OCI-LY7 (cell line): Measurements from ENCODE around the gene ANKZF1. TPM values are rescaled to one million over a fixed set of nuclear protein-coding genes. Genes with fewer than 3 reads are reported as not detected.

Experiments used
- BruUV-seq: library from RNA; stranded (reverse); fragments of 400-500 nt; replicated peaks from 2 replicates; lab custom pipeline; 2021; lab: Mats Ljungman, UMichigan
- CTCF ChIA-PET: fragments of 300-600 bp; sonication (Branson Sonifier 250); formaldehyde crosslinking; loops from one replicate; lab custom pipeline; 2022; ENCODE audit warnings: antibody characterized with exemption; ENCODE audit not compliant: unreplicated experiment; lab: Charles Lee
- POLR2A ChIA-PET: fragments of 300-600 bp; sonication (Branson Sonifier 250); formaldehyde crosslinking; loops from one replicate; lab custom pipeline; 2022; ENCODE audit warnings: antibody characterized with exemption; lab: Charles Lee
- DNase-seq: peaks from one replicate; pipeline ENCODE4 v3.0.0-alpha.2; 2015; ENCODE audit warnings: low spot score
- H2AFZ ChIP-seq: fragments of 200-600 bp; sonication (generic), shearing (Covaris generic); 2 replicates; pipeline ENCODE4 v1.6.1; 2014; ENCODE audit warnings: mild to moderate bottlenecking, antibody characterized with exemption, low read length, moderate library complexity
- H3K27ac ChIP-seq: fragments of 200-600 bp; sonication (generic); 2 replicates; pipeline ENCODE4 v1.5.1; 2014; ENCODE audit warnings: mixed run types, low read depth, mild to moderate bottlenecking, moderate library complexity, low read length, inconsistent platforms; ENCODE audit not compliant: poor library complexity, severe bottlenecking
- H3K36me3 ChIP-seq: fragments of 200-600 bp; sonication (generic); 2 replicates; pipeline ENCODE4 v1.6.1; 2014; ENCODE audit warnings: mild to moderate bottlenecking, antibody characterized with exemption, low read length, moderate library complexity, mixed read lengths; ENCODE audit not compliant: insufficient read depth
- H3K4me1 ChIP-seq: fragments of 200-600 bp; sonication (generic); 2 replicates; pipeline ENCODE4 v1.5.1; 2014; ENCODE audit warnings: mild to moderate bottlenecking, low read length; ENCODE audit not compliant: insufficient read depth, poor library complexity, severe bottlenecking
- H3K4me2 ChIP-seq: fragments of 200-600 bp; sonication (generic); 2 replicates; pipeline ENCODE4 v1.6.1; 2014; ENCODE audit warnings: mild to moderate bottlenecking, low read length
- H3K4me3 ChIP-seq: fragments of 200-600 bp; sonication (generic); 2 replicates; pipeline ENCODE4 v1.5.1; 2014; ENCODE audit warnings: mild to moderate bottlenecking, low read depth, low read length; ENCODE audit not compliant: poor library complexity, severe bottlenecking
- H3K79me2 ChIP-seq: fragments of 200-600 bp; sonication (generic); 2 replicates; pipeline ENCODE4 v1.6.1; 2016; ENCODE audit warnings: low read depth, mild to moderate bottlenecking, low read length, moderate library complexity, mixed read lengths; ENCODE audit not compliant: insufficient read depth
- H3K9me2 ChIP-seq: fragments of 200-600 bp; sonication (generic); 2 replicates; pipeline ENCODE4 v1.6.1; 2016; ENCODE audit warnings: mild to moderate bottlenecking, low read length, mixed read lengths; ENCODE audit not compliant: insufficient read depth
- H3K9me3 ChIP-seq: fragments of 200-600 bp; sonication (generic); 2 replicates; pipeline ENCODE4 v1.6.1; 2014; ENCODE audit warnings: mild to moderate bottlenecking, mixed run types, low read length, mixed read lengths
- H4K20me1 ChIP-seq: fragments of 200-600 bp; sonication (generic); 2 replicates; pipeline ENCODE4 v1.6.1; 2014; ENCODE audit warnings: mild to moderate bottlenecking, antibody characterized with exemption, low read length, moderate library complexity, mixed read lengths; ENCODE audit not compliant: insufficient read depth
- CTCF ChIP-seq: fragments of 200-600 bp; sonication (generic); conservative IDR thresholded peaks from 2 replicates; pipeline ENCODE4 v1.5.1; 2014; ENCODE audit warnings: mild to moderate bottlenecking, antibody characterized with exemption, low read length, moderate library complexity, mixed read lengths
- EZH2phosphoT487 ChIP-seq: fragments of 200-600 bp; sonication (generic); IDR thresholded peaks from 2 replicates; pipeline ENCODE4 v1.6.1; 2018; ENCODE audit warnings: low read depth, borderline replicate concordance, mild to moderate bottlenecking, mixed run types, antibody characterized with exemption, low read length, moderate library complexity, mixed read lengths
- intact Hi-C: fragments of 100-400 bp; cut with micrococcal nuclease; formaldehyde crosslinking; loops from one replicate; pipeline ENCODE4 v1.10.0; 2022; ENCODE audit not compliant: unreplicated experiment
- total RNA-seq, 2 experiments: library from RNA; depleted of rRNA in 1 of 2; stranded (reverse); fragments of >200 nt in 1 of 2; shearing (Covaris generic) in 1 of 2; gene quantifications; 2 replicates each; pipeline ENCODE4 v1.2.3, GENCODE V29; 2014 to 2022

The ANKZF1 gene
- total RNA-seq, 2 experiments from 2014 or later = 57.8 to 82.4 TPM

DNA sequence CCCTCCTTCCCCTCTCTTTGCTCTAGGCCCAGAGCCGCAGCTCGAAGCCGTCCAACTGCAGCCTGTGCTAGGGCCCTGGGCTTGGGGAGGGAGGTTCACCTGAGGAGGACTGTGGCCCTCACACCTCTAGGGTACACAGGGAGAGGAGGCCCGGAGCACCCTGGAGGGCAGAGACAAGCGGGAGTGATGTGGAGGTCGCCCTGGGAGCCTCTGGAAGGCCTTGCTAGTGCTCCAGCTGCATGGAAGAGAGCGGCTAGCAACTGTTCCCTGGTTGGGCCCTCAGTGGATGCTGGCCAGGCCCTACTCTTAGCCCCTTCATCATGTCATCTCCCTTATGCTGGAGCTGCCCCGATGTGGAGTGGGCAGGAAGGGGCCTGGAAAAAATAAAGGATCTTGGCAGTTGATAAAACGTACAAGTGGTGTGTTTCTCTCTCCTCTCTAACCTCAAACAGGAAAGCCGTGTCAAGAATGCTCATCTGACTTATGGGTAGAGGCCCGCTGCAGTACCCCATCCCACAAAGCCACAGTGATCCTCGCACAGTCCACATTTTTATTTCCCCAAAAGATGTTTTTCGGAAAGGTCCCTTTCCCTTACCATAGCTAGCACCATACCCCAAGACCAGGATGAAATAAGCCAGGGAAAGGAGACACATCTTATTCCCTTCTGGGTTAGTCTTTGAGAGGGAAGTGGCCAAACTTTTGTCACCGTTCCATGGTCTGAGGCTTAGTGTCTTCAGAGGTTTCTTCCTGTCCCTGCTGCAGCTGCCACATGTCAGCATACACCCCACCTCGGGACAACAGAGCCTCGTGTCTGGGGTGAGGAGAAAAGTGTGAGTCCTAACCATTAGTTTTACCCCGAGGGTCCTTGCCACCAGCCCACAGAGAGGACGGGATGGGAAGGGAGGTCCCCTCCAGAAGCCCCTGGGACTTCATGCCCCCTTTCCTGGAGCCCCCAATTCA, 20.1 kb upstream of the ANKZF1 start:
- no peaks in the 10 kb centered on the region for H3K9me2 ChIP-seq
- ChIA-PET CTCF (no interaction called here), POLR2A (no interaction called here)
- BruUV-seq = no TSS peak
- no peak overlapping the region for H3K27ac ChIP-seq
- peaks cover 4% of the 10 kb centered on the region; the same call in 1 of the 2 replicates for H3K79me2 ChIP-seq
- no peaks in the 10 kb centered on the region for H4K20me1 ChIP-seq
- peaks cover 7% of the 10 kb centered on the region; the same call in 1 of the 2 replicates for H3K9me3 ChIP-seq
- H3K4me3 ChIP-seq = no peak overlapping the region
- no peak overlapping the region for H3K4me2 ChIP-seq
- H3K4me1 ChIP-seq = peaks cover 17% of the 10 kb centered on the region
- intact Hi-C loops = no loop called here
- TF ChIP-seq EZH2phosphoT487 (no peak), CTCF (no peak)
- no peak overlapping the region for H2AFZ ChIP-seq
- peaks cover 46% of the 10 kb centered on the region for H3K36me3 ChIP-seq
- no peak for DNase-seq

DNA sequence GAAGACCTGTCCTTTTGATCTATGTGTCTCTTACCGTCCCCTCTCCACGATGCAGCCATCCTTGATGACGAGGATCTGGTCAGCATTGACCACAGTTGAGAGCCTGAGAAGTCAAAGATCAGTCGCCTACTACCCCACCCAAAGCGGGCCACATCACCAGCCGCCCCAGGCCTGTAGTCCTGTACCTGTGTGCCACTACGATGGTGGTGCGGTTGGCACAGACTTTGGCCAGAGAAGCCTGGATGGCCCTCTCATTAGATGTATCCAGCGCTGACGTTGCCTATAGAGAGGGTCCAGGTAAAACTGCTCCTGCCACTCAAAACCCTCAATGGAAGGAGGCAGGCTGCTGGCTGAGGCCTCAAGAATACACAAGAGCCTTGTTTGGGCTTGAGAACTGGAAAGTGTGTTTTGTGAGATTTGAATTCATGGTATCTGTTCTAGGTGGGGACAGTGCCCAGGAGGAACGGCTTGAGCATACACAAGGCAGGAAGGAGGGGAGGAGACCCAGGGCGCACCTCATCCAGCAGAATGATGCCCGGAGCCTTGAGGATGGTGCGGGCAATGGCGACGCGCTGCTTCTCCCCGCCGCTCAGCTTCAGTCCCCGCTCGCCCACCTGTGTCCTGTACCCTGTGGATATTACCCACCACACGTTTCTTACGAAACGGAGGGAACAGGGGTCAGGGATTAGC, 19.3 kb upstream of the ANKZF1 start:
- Histone ChIP-seq H3K36me3 (peaks cover 52% of the 10 kb centered on the region), H3K4me3 (no peak overlapping the region), H2AFZ (no peak overlapping the region), H3K79me2 (peaks cover 4% of the 10 kb centered on the region; the same call in 1 of the 2 replicates), H3K9me2 (no peaks in the 10 kb centered on the region), H3K4me2 (no peak overlapping the region), H3K9me3 (no peaks in the 10 kb centered on the region), H4K20me1 (no peaks in the 10 kb centered on the region), H3K27ac (no peak overlapping the region), H3K4me1 (peaks cover 17% of the 10 kb centered on the region)
- intact Hi-C loops = no loop called here
- no peak for TF ChIP-seq EZH2phosphoT487
- TF ChIP-seq CTCF = no peak
- BruUV-seq = no TSS peak
- DNase-seq = no peak
- ChIA-PET POLR2A (no interaction called here), CTCF (no interaction called here)
